T-helper 17 cell (primary cell): ENCODE data around the gene GNB2. TPM values are rescaled to one million over a fixed set of nuclear protein-coding genes. Genes with fewer than 3 reads are reported as not detected.
A peak's percentile ranks its signal among the peaks of the same experiment; 100 is the strongest.
"Not testable (repeated sequence)": the region's sequence is repeated elsewhere in the genome, so short reads cannot be mapped to it uniquely, and the experiment has no call there.

Source experiments
- ATAC-seq: fragments of 150-1000 bp; cut with Tn5 transposase; 2 replicates; pipeline ENCODE4 v1.10.0; 2021; ENCODE audit warnings: mild to moderate bottlenecking, moderate library complexity
- DNase-seq, 3 donors: peaks; one replicate each; pipeline versions ENCODE4 v3.0.0 to v3.0.0-alpha.2; 2020 to 2021
- H3K9me3 ChIP-seq: one replicate; pipeline ENCODE4 v1.7.0; 2013; ENCODE audit warnings: low read length, mild to moderate bottlenecking; ENCODE audit not compliant: control insufficient read depth, poor library complexity, severe bottlenecking
- H3K27ac Mint-ChIP-seq: one replicate; pipeline ENCODE4 v1.8.0; 2022; ENCODE audit warnings: mild to moderate bottlenecking, moderate library complexity, mixed read lengths
- H3K27me3 Mint-ChIP-seq: one replicate; pipeline ENCODE4 v1.8.0; 2022; ENCODE audit warnings: mixed read lengths
- H3K36me3 Mint-ChIP-seq: one replicate; pipeline ENCODE4 v1.8.0; 2022; ENCODE audit warnings: low read depth, mixed read lengths
- H3K4me1 Mint-ChIP-seq: one replicate; pipeline ENCODE4 v1.8.0; 2022; ENCODE audit warnings: mild to moderate bottlenecking, mixed read lengths
- H3K4me3 Mint-ChIP-seq: one replicate; pipeline ENCODE4 v1.8.0; 2022; ENCODE audit warnings: mild to moderate bottlenecking, moderate library complexity, mixed read lengths
- total RNA-seq, 4 donors: library from RNA in 2 of 4; stranded (reverse) in 2 of 4; gene quantifications; one replicate each; pipeline ENCODE4 v1.2.3 and lab custom pipeline; 2022 to 2026

The GNB2 gene
- total RNA-seq, 2 donors from 2014 or later: 140 to 161 TPM

DNA sequence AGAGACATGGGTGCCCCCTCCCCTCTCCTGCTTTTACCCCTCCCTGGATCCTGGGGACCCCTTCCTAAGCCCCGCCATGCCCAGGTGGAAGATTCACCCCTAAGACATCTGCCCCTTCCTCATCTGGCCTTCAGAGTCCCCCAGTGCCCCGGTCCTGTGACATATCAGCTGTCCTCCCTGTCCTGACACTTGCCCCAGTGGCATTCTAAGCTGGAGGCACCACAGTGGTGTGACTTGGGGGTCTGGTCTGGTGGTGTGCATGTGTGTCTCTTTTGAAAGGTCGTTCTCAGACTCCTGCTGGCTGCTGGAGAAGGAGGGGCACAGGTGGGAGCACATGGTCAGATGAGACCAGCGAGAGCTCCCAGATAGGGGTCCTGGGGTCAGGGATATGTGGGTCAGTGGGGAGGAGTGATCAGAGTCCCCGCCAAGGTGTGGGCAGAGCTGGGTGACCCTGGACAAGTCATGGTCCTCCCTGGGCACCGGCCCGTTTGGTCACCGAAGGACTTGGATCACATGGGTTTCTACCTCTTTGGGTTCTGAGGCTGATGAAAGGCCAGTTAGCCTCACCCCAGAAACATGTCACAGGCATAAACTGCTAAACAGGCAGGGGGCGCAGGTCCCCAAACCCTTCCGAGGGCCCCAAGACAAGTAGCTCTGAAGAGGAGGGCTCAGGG is 31.5 kb upstream of the GNB2 start:
- ATAC-seq: no peak
- no peak for DNase-seq
- Mint-ChIP-seq H3K27me3 (no peaks in the 10 kb centered on the region), H3K36me3 (no peaks in the 10 kb centered on the region), H3K4me3 (no peak overlapping the region), H3K4me1 (peaks cover 7% of the 10 kb centered on the region), H3K27ac (no peak overlapping the region)
- no peaks in the 10 kb centered on the region for H3K9me3 ChIP-seq

- Mint-ChIP-seq H3K27ac (no peak overlapping the region), H3K4me1 (peaks cover 7% of the 10 kb centered on the region), H3K27me3 (peaks cover 3% of the 10 kb centered on the region), H3K4me3 (no peak overlapping the region), H3K36me3 (no peaks in the 10 kb centered on the region)
- H3K9me3 ChIP-seq: no peaks in the 10 kb centered on the region
- ATAC-seq: peak; percentile 69
- DNase-seq: no peak
Measured at GRCh38 chr7:100642534-100642907, 31.0 kb upstream of the GNB2 start.

DNA sequence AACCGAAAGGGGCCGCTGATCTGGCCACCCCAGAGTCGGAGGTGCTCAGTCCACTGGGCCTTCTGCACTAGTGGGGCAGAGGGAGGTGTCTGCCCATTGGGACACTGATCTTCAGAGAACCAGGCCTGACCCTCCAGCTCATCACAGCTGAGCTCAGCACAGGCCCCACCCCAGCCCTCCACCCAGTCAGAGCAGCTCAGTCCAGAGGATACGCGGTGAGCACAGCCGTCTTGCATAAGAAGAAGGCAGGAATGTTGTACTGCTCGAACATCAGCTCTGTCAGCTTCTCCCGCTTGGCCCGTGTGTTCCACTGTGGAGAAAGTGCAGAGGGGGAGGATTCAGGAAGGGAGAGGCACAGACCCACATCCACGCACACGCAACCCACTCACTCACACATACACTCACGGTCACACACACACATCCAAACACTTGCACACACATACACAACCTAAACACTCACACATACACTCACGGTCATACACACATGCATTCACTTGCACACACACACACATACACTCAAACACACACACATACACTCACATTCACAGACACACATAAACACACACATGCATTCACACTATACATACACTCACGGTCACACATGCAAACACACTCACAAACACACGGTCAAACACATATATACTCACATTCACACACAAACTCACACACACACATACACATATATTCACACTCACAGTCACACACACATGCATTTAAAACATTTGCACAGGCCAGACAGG is 23.5 kb upstream of the GNB2 start:
- peaks cover 45% of the 10 kb centered on the region for H3K27me3 Mint-ChIP-seq
- no peak for ATAC-seq

DNA sequence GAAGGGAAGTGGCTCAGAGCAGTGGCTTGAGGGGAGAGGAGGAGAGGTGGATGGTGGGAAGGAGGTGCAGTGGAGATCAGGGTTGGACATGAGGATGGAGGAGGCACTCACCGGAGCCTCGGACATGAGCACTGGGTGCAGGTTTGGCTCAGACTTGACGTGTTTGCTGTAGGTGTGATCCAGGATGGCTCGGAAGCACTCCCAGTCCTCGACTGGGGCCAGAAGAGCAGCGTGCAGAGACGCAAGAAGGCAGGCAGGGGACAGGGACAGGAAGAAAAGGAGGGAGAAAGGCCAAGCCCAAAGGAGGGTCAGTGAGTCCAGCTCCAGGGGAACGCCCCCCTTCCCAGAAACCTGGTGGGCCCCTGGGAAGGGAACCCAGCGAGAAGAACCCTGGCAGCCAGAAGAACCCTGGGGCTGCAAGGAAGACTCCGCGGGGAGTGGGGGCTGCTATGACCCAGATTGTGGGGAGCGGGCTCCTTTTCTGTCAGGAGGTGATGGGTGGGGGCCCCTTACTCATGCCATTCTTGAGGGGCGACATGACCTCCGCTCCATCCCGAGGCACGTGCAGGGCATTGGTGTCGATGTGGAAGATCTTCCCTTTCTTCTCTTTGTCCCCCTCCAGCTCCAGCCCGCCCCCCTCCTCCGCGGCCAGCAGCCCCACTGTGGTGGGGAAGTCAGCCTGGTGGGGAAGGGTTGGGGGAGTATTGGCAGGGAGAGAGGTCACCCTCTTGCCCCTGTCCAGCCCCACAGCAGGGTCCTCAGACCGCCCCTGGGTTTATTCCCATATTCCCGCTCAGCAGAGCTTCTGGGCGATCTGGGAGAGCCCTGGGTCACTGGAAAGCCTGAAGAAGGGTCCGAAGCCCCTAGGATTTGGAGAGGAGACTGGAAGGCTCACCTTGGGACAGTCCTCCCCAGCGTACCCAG is 18.4 kb upstream of the GNB2 start:
- H3K27ac Mint-ChIP-seq: no peak overlapping the region
- ATAC-seq: no peak

More for the DNA sequence above, 23.5 kb upstream of the GNB2 start:
- Mint-ChIP-seq H3K27ac (no peak overlapping the region), H3K4me1 (peaks cover 12% of the 10 kb centered on the region), H3K4me3 (no peak overlapping the region), H3K36me3 (peaks cover 10% of the 10 kb centered on the region)
- DNase-seq: no peak
- no peaks in the 10 kb centered on the region for H3K9me3 ChIP-seq

DNA sequence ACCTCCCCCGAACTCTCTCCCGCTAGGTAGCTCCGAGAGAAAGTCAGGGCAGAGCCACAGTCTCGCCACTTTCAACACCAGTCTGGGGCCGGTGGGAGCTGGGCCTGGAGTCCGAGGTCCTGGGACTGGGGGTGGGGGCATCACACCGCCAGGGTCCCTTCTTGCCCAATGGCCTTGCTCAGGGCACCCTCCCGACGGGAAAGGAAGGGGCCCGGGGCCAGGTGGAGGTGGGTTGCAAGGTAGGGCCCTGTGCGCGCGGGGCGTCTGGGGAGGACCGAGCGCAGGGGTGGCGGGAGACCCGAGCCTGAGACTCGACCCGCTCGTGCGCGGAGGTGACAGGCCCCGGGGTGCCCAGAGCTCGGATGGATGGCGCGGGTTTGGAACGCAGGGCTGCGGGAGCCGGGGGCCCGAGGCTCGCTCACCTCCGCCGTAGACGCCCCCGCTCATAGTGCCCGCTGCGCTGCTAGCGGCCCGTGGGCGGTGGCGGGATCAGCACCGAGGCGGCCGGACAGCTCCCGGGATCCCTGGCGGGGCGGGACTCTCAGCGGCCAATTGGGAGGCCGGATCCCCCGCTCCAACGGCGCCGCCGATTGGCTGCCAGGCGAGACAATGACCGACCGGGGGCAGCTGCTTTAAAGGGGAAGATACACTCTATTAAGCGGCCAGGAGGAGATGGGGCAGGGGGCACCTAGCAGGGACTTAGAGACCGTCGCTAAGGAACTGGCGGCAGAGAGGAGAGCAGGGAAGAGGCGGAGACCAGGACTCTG is 17.4 kb upstream of the GNB2 start, which contains the start of gene ACTL6B:
ACTL6B (minus strand) TSS at position 541 of the 767 bp plus-strand sequence; CDS start at position 447, 94 bp downstream.
- no peaks in the 10 kb centered on the region for H3K9me3 ChIP-seq
- DNase-seq: peak; percentile 37 to 54 (median 42)
- Mint-ChIP-seq H3K4me3 (no peak within 1 kb of the TSS), H3K27ac (no peak within 1 kb of the TSS), H3K27me3 (peaks cover 42% of the 10 kb centered on the region), H3K36me3 (peaks cover 5% of the 10 kb centered on the region), H3K4me1 (peaks cover 5% of the 10 kb centered on the region)
- peak; percentile 80 for ATAC-seq

More for the DNA sequence above, 18.4 kb upstream of the GNB2 start:
- Mint-ChIP-seq H3K27me3 (peaks cover 48% of the 10 kb centered on the region), H3K4me3 (no peak overlapping the region), H3K4me1 (peaks cover 7% of the 10 kb centered on the region), H3K36me3 (peaks cover 8% of the 10 kb centered on the region)
- DNase-seq: no peak
- H3K9me3 ChIP-seq: no peaks in the 10 kb centered on the region

GRCh38 chr7:100662194-100662776 is 11.3 kb upstream of the GNB2 start:
- H3K27ac Mint-ChIP-seq, H3K4me3 Mint-ChIP-seq: not testable (repeated sequence)

GRCh38 chr7:100665168-100665726 is 8.3 kb upstream of the GNB2 start:
- no peak for DNase-seq
- H3K9me3 ChIP-seq: no peaks in the 10 kb centered on the region
- Mint-ChIP-seq H3K27me3 (no peaks in the 10 kb centered on the region), H3K4me3 (no peak overlapping the region), H3K27ac (no peak overlapping the region), H3K36me3 (no peaks in the 10 kb centered on the region), H3K4me1 (peaks cover 2% of the 10 kb centered on the region)
- ATAC-seq: no peak

More at GRCh38 chr7:100662194-100662776, 11.3 kb upstream of the GNB2 start:
- ATAC-seq, H3K36me3 Mint-ChIP-seq, H3K9me3 ChIP-seq, H3K4me1 Mint-ChIP-seq, DNase-seq: not testable (repeated sequence)
- peaks cover 17% of the 10 kb centered on the region for H3K27me3 Mint-ChIP-seq

DNA sequence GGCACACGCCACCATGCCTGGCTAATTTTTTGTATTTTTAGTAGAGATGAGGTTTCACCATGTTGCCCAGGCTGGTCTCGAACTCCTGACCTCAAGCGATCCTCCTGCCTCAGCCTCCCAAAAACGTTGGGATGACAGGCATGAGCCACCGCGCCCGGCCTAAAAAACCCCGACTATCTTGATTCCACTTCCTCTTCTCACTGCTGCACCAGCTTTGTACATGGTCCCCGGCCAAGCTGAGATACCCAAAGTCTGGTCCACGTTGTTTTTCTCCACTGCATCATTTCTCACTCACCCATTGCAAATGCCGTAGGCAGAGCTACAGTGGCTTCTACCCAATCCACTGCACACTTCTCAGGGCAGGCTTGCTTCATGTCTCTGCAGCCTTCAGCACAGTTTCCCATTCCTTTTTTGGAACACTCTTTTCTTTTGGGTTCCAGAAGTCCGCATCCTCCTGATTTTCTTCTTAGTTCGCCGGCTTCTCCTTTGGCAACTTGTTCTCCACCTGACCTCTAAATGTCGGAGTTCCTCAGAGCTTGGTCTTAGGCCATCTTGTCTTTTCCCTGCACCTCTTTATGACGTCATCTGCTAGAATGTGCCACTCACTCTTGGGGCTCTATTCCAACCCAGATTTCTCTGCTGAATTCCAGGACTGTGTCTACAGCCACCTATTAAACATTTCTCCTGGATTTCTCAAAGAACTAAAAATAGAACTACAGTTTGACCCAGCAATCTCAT is 6.0 kb upstream of the GNB2 start:
- no peaks in the 10 kb centered on the region for H3K36me3 Mint-ChIP-seq
- no peak overlapping the region for H3K27ac Mint-ChIP-seq
- DNase-seq: no peak
- no peaks in the 10 kb centered on the region for H3K27me3 Mint-ChIP-seq
- H3K4me3 Mint-ChIP-seq: no peak overlapping the region
- peaks cover 7% of the 10 kb centered on the region for H3K4me1 Mint-ChIP-seq
- ATAC-seq: no peak
- H3K9me3 ChIP-seq: no peaks in the 10 kb centered on the region

DNA sequence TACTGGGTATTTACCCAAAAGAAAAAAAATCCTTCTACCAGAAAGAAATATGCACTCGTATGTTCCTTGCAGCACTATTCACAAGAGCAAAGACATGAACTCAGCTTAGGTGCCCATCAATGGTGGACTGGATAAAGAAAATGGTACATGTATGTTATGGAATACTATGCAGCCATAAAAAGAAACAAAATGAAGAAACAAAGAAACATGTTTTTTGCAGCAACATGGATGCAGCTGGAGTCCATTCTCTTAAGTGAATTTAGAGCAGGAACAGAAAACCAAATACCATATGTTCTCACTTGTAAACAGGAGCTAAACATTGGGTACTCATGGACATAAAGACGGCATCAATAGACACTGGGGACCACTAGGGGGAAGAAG is 5.5 kb upstream of the GNB2 start:
- Mint-ChIP-seq H3K27ac (no peak overlapping the region), H3K4me3 (no peak overlapping the region)

GRCh38 chr7:100669106-100669505 is 4.4 kb upstream of the GNB2 start:
- peaks cover 14% of the 10 kb centered on the region for H3K4me1 Mint-ChIP-seq
- H3K27ac Mint-ChIP-seq, ATAC-seq, H3K4me3 Mint-ChIP-seq, H3K27me3 Mint-ChIP-seq, H3K9me3 ChIP-seq, H3K36me3 Mint-ChIP-seq, DNase-seq: not testable (repeated sequence)

More for the DNA sequence above, 5.5 kb upstream of the GNB2 start:
- ATAC-seq (no peak), DNase-seq (no peak)
- Mint-ChIP-seq H3K27me3 (no peaks in the 10 kb centered on the region), H3K4me1 (peaks cover 9% of the 10 kb centered on the region), H3K36me3 (no peaks in the 10 kb centered on the region)
- H3K9me3 ChIP-seq: no peaks in the 10 kb centered on the region

DNA sequence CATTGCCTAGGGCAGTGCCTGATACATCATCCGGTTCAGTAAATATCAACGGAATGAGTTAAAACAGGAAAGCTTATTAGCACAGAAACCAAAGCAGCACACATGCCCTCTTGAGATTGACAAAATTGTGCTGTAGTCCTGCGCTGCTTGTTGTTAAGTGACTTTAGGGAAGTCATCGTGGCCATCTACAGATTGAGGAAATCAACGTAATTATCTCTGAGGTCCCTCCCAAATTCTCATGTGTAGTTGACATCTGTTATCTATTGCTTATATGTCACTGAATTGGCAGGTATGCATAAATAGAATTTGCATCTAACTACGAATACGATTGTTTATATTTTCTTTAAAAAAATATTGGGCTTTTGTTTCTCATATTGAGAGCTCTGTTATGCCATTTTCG is 3.5 kb upstream of the GNB2 start:
- Mint-ChIP-seq H3K4me1 (peaks cover 16% of the 10 kb centered on the region), H3K36me3 (peaks cover 2% of the 10 kb centered on the region), H3K27ac (no peak overlapping the region), H3K4me3 (no peak overlapping the region), H3K27me3 (no peaks in the 10 kb centered on the region)
- ATAC-seq (no peak), DNase-seq (no peak)
- H3K9me3 ChIP-seq: no peaks in the 10 kb centered on the region
